Measurements from ENCODE around the gene RPL29.

RPL29 gene

DNA sequence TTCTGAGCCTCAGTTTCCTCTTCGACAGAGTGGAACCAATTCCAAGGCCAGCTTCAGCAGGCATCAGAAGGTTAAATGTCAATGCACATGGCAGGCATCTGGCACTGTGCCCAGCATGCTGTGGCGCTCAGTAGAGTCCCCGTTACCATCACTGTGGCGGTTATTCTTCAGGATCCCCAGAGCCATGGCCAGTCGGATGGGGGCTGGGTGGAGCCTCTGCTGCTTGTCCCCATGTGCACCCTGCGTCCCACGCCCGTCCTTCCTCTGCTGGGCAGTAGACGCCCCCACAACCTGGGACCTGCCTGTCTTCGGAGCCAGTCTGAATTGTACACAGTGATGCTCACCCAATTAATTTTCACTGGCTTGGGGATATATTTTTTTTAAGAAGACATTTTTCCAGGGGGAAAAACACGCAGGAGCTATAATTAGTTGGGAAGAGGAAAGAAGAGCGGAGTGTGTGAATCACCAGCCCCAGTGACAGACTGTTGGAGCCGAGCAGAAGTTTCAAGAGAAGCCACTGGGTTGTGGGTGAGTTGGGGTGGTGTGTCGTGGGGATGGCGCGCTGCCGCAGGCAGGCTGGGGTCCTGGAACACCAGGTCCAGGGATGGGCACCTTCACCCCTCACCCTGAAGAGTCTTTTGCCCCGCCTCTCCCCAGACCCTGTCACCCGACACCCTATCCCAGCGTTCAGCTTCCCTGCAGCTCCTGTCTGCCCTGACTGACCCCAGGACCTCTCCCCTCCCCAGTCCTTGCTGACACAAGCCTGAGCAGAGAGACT is 26.8 kb upstream of the RPL29 start:
- DNase-seq (ENCODE audit: low read depth, low spot score): no peak
- TF ChIP-seq CTCF (IDR thresholded peaks at IDR 0.05; ENCODE audit: low read depth, low read length): no peak
- in situ Hi-C loops (cut with HindIII; ENCODE audit: low sequenced_read_pairs): no loop called here
- H3K4me3 ChIP-seq (ENCODE audit: low read depth, low read length): no peak overlapping the region

DNA sequence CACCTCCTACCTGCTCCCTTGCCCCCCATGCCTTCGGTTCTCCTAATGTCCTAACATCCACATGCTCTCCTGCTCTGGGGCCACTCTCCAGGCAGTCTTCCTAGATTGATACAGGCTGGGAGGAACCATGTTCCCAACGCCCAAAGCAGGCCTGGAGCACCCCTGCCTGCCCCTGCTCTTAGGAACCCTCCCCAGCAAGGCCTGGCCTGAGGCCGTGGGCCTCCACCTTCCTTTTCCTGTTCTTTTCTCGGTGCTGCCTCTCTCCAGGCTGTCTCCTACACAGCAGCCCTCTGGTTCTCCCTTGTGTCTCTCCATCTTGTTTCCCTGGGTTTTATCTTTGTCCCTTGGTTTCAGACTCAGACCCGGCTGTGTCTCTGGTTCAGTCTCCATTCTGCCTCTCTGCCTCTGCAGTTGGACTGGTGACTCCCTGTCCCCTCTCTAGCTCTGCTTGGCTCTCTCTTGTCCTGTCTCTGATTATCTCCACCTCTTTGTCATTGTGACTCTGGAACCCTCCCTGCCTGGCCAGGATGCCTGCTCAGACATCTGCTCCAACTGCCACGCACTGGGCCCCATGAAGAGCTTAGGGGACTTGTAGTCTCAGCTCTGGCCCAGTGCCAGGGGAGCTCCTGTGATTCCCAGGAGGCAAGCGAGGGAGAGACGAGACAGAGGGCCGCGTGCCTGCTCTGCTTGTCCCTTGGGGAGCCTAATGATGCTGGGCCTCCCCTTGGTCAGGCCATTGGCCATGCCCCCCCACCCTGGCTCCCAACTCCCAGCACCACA is 26.0 kb upstream of the RPL29 start:
- no peak overlapping the region for H3K4me3 ChIP-seq (ENCODE audit: low read depth, low read length)
- DNase-seq (ENCODE audit: low read depth, low spot score): no peak
- TF ChIP-seq CTCF (IDR thresholded peaks at IDR 0.05; ENCODE audit: low read depth, low read length): no peak
- in situ Hi-C loops (cut with HindIII; ENCODE audit: low sequenced_read_pairs): no loop called here

GRCh38 chr3:52020796-52021195 is 25.1 kb upstream of the RPL29 start:
- no peak overlapping the region for H3K4me3 ChIP-seq (ENCODE audit: low read depth, low read length)
- in situ Hi-C loops (cut with HindIII; ENCODE audit: low sequenced_read_pairs): no loop called here
- DNase-seq (ENCODE audit: low read depth, low spot score): no peak
- no peak for TF ChIP-seq CTCF (IDR thresholded peaks at IDR 0.05; ENCODE audit: low read depth, low read length)

DNA sequence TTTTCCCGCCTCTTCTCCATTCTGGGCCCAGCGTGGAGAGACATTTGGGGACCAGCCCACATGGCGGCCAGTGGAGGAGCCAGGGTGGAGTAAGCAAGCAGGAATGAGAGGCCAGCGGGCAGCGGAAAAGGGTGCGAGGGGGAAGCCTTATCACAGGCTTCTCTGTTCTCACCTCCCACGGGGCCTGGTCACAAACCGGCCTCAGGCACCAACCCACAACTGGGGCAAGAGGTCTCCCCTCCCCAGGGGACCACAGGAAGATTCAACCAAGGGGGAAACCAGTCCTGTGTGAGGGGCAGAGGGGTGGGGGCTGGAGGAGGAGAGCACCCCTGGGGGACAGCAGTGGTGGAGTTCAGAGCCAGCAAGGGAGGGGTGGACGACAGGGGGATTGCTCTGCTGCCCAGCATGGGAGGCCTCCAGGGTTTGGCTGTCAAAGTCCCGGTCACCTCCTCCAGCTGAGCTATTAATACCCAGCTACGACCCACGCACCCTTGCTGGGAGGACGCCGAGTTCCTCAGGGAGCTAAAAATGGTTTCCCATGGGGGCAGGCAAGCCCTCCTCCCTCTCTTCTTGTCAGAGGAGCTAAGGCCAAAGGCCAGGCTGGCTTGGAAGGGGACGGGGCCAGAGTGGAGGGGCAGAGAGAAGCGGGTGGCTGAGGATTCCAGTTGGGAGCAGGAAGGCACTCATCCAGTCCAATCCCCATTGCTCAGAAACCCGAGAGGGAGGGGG is 23.8 kb upstream of the RPL29 start:
- in situ Hi-C loops (cut with HindIII; ENCODE audit: low sequenced_read_pairs): no loop called here
- DNase-seq (ENCODE audit: low read depth, low spot score): no peak
- TF ChIP-seq CTCF (IDR thresholded peaks at IDR 0.05; ENCODE audit: low read depth, low read length): no peak
- no peak overlapping the region for H3K4me3 ChIP-seq (ENCODE audit: low read depth, low read length)

GRCh38 chr3:52018319-52019000 is 22.8 kb upstream of the RPL29 start:
- TF ChIP-seq CTCF (IDR thresholded peaks at IDR 0.05; ENCODE audit: low read depth, low read length): no peak
- no peak overlapping the region for H3K4me3 ChIP-seq (ENCODE audit: low read depth, low read length)
- in situ Hi-C loops (cut with HindIII; ENCODE audit: low sequenced_read_pairs): no loop called here
- no peak for DNase-seq (ENCODE audit: low read depth, low spot score)

- no peak overlapping the region for H3K4me3 ChIP-seq (ENCODE audit: low read depth, low read length)
- no peak for DNase-seq (ENCODE audit: low read depth, low spot score)
- in situ Hi-C loops (cut with HindIII; ENCODE audit: low sequenced_read_pairs): no loop called here
- no peak for TF ChIP-seq CTCF (IDR thresholded peaks at IDR 0.05; ENCODE audit: low read depth, low read length)
Measured at GRCh38 chr3:52017586-52017985, 21.9 kb upstream of the RPL29 start.

Data from astrocyte of the spinal cord (primary cell).